Bronchial epithelial cell (primary cell): ENCODE measurements around the gene TMUB1. TPM values are rescaled to one million over a fixed set of nuclear protein-coding genes. Genes with fewer than 3 reads are reported as not detected.

Source experiments
- DNase-seq: peaks from one replicate; pipeline ENCODE4 v3.0.0-alpha.2; 2010; ENCODE audit warnings: low read depth
- FAIRE-seq: peaks from 2 replicates; lab custom pipeline; 2011; peaks lifted over from hg19 to GRCh38; lab: Jason Lieb, UNC
- H3K27me3 ChIP-seq: 2 replicates; pipeline ENCODE4 v1.5.1; 2011; ENCODE audit warnings: low read length; ENCODE audit not compliant: control insufficient read depth, insufficient read depth
- H3K36me3 ChIP-seq: 2 replicates; pipeline ENCODE4 v1.5.1; 2011; ENCODE audit warnings: low read length; ENCODE audit not compliant: control insufficient read depth, insufficient read depth
- H3K4me3 ChIP-seq: 2 replicates; pipeline ENCODE4 v1.5.1; 2011; ENCODE audit warnings: mild to moderate bottlenecking, low read depth, low read length, control low read depth
- total RNA-seq: library from RNA; depleted of rRNA; stranded (reverse); fragments of >200 nt; gene quantifications from 2 replicates; pipeline ENCODE4 v1.2.1, GENCODE V29; 2014
- TF ChIP-seq, protein P1 (sequence below): IDR thresholded peaks from 2 replicates; pipeline ENCODE4 v1.5.1; 2011; ENCODE audit warnings: mild to moderate bottlenecking, moderate library complexity, low read length, control low read depth, inconsistent platforms; ENCODE audit not compliant: insufficient read depth, severe bottlenecking

The TMUB1 gene
- total RNA-seq, 1 donor from 2014 or later: 9.0 TPM

DNA sequence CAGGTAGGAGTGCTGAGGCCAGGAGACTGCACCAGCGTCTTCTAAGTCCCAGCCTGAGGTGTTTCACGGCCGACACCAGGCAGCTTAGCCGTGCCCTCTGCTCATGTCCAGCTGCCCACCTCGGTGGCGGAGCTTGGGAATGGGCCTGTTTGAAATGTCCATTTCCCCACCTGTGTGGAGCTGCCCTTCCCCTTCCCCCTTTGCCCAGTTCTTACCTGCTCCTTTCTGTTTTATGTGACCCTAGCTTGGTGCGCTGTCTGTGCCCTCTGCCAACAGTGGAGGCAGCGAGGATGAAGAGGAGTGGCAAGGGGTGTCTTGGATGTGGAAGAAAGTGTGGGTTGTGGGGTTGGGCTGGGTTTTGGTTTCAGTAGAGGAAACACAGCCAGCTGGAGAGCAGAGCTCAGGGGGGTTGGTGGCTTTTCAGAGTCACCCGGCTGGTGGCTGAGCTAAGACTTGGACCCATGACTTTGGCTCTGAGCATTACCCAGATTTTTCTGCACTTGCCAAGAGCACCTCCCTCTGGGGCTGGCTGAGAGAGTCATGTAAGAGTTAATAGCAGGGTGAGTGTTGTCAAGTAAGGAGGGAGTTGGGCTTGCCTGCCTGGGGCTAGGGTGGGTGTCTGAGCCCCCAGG, 46.8 kb upstream of the TMUB1 start:
- no peak for DNase-seq
- no peaks in the 10 kb centered on the region for H3K27me3 ChIP-seq
- H3K4me3 ChIP-seq: no peak overlapping the region
- TF ChIP-seq, protein P1, sequence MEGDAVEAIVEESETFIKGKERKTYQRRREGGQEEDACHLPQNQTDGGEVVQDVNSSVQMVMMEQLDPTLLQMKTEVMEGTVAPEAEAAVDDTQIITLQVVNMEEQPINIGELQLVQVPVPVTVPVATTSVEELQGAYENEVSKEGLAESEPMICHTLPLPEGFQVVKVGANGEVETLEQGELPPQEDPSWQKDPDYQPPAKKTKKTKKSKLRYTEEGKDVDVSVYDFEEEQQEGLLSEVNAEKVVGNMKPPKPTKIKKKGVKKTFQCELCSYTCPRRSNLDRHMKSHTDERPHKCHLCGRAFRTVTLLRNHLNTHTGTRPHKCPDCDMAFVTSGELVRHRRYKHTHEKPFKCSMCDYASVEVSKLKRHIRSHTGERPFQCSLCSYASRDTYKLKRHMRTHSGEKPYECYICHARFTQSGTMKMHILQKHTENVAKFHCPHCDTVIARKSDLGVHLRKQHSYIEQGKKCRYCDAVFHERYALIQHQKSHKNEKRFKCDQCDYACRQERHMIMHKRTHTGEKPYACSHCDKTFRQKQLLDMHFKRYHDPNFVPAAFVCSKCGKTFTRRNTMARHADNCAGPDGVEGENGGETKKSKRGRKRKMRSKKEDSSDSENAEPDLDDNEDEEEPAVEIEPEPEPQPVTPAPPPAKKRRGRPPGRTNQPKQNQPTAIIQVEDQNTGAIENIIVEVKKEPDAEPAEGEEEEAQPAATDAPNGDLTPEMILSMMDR: no peak
- H3K36me3 ChIP-seq: peaks cover 67% of the 10 kb centered on the region
- FAIRE-seq: no peak

DNA sequence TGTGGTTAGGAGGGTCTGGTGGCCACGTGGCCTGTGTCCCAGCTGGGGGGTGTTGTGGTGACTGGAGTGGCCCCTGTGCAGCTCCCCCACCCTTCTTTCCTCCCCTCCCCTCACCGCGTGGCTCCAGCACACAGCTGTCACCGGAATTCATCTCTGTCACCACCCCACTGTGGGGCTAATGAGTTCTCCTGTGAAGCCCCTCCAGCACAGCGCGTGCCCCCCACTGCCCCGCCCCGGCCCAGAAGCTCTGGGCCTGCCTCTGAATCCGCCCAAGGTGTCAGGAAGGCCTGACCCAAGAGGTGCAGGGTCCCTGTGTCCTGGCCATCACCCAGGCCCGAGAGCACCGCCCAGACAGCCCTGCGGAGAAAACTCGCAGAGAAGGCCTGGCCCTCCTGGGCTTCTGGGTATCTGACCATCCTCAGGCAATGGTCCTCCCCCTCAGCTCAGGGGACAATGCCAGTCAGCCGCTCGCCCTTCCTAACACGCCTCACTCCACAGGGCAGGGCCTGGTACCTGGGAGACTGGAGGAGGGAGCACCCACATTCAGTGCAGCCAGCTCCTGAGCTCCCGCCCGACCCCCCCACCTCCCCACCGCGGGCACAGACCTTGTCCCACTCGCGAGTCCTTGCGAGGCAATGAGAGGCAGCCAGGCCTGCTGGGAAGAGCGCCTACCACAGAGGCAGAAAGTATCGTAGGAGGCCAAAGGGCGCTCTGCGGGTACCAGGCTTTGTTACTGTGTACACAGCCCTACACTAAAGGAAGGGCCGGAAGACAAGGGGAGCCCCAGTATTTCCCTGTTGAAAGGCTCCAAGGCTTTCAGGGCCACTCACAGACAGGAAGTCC, 46.0 kb upstream of the TMUB1 start:
- FAIRE-seq (no peak), DNase-seq (no peak)
- H3K4me3 ChIP-seq: no peak overlapping the region
- TF ChIP-seq, protein P1: no peak
- no peaks in the 10 kb centered on the region for H3K27me3 ChIP-seq
- H3K36me3 ChIP-seq: peaks cover 69% of the 10 kb centered on the region

DNA sequence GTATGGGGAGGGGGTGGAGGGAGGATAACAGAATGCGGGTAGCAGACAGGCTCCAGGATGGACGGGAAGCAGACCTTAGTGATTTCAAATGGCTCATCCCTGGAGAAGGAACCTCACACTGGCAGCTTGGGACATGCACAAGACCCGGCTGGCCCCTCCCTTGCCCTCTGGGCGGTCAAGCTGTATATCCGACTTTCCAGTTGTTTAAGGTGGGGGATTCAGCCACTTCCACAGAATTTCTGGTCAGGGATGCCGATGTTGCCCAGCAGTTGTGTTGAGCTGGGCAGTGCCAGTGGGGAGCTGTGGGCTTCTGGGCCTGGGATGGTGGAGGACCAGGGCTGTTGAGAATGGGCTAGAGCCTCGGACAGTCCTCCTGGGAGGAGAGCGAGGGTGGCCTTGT, 45.4 kb upstream of the TMUB1 start:
- FAIRE-seq: no peak
- Histone ChIP-seq H3K27me3 (no peaks in the 10 kb centered on the region), H3K4me3 (no peak overlapping the region), H3K36me3 (peaks cover 68% of the 10 kb centered on the region)
- DNase-seq: no peak
- TF ChIP-seq, protein P1: no peak

DNA sequence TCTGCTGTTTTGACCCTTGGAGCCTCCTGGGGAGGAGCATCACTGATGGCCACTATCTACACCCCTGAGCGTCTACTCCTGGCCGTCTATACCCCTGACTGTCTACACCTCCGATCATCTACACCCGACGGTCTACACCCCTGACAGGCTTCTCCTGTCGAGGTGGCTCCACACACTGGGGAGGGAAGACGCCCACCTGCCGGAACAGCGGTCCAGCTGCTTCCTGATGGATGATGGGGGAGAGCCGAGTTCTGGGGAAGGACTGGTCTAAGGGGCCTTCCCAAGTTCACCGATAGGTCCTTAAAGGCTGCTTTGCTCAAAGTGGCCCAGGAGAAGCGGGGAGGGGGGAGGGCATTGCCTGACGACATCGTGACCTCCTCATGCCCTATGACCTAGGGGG, 44.9 kb upstream of the TMUB1 start:
- no peak overlapping the region for H3K4me3 ChIP-seq
- FAIRE-seq (no peak), DNase-seq (no peak)
- TF ChIP-seq, protein P1: no peak
- no peaks in the 10 kb centered on the region for H3K27me3 ChIP-seq
- H3K36me3 ChIP-seq: peaks cover 68% of the 10 kb centered on the region

DNA sequence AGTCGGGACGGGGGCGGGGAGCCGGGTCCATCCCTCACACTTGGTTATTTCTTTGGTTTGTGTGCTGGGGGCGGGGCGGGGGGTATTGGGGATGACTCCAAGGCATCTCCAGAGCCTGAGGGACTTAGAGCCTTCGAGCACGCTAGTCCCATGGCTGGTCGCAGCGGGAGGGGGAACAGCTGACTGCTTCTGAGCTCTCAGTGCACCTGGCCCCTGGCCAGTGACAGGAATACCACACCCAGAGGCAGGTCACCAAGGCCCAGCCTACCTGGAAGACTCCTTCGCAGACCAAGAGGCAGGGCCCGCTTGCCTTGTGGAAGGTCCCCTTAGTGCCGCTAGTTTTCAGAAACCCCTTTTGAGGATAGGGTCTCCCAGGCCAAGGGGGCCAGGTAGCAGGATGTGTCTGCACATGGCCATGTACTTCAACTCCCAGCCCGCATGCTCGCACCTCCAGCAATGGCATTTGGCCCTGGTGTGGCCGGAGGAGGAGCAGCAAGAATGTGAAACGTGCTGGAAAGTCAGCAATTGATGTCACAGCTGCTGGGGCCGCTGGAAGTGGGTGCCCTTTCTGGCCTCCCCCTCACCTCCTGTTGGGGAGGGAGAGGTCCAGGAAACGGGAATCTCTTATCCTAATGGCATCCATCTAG, 43.3 kb upstream of the TMUB1 start:
- H3K27me3 ChIP-seq: no peaks in the 10 kb centered on the region
- TF ChIP-seq, protein P1: no peak
- H3K4me3 ChIP-seq: no peak overlapping the region
- peaks cover 58% of the 10 kb centered on the region for H3K36me3 ChIP-seq
- no peak for DNase-seq
- no peak for FAIRE-seq
